ENCODE data around the gene FAM163A. TPM values are rescaled to one million over a fixed set of nuclear protein-coding genes. Genes with fewer than 3 reads are reported as not detected.
"Not testable (repeated sequence)": the region's sequence is repeated elsewhere in the genome, so short reads cannot be mapped to it uniquely, and the experiment has no call there.

FAM163A gene
- total RNA-seq, 1 donor from 2014 or later, result 10.2 TPM

GRCh38 chr1:179831852-179832699 lies 89.0 kb downstream of the FAM163A start:
- no peak for DNase-seq (ENCODE audit: low spot score in 2 of 2, unreplicated experiment in 2 of 2)
- peaks cover under 1% of the 10 kb centered on the region for H3K4me1 Mint-ChIP-seq
- no peaks in the 10 kb centered on the region for H3K27me3 Mint-ChIP-seq (ENCODE audit: low read depth)
- no peak for TF ChIP-seq CTCF (IDR thresholded peaks at IDR 0.05; ENCODE audit: unreplicated experiment)
- H3K27ac Mint-ChIP-seq, result no peak overlapping the region
- no peaks in the 10 kb centered on the region for H3K9me3 Mint-ChIP-seq
- H3K4me3 Mint-ChIP-seq, result no peak overlapping the region
- H3K36me3 Mint-ChIP-seq, result peaks cover 4% of the 10 kb centered on the region

- H3K27me3 Mint-ChIP-seq (ENCODE audit: low read depth), result not testable (repeated sequence)
Observed at GRCh38 chr1:179836686-179837445, 93.8 kb downstream of the FAM163A start.

GRCh38 chr1:179840107-179840506 lies 97.0 kb downstream of the FAM163A start:
- Mint-ChIP-seq H3K4me3 (no peak overlapping the region), H3K36me3 (peaks cover 10% of the 10 kb centered on the region), H3K27me3 (ENCODE audit: low read depth) (no peaks in the 10 kb centered on the region), H3K9me3 (no peaks in the 10 kb centered on the region), H3K4me1 (peaks cover 7% of the 10 kb centered on the region), H3K27ac (no peak overlapping the region)
- no peak for DNase-seq (ENCODE audit: low spot score in 2 of 2, unreplicated experiment in 2 of 2)
- TF ChIP-seq CTCF (IDR thresholded peaks at IDR 0.05; ENCODE audit: unreplicated experiment), result no peak

More at GRCh38 chr1:179836686-179837445, 93.8 kb downstream of the FAM163A start:
- not testable (repeated sequence) for H3K4me3 Mint-ChIP-seq; H3K36me3 Mint-ChIP-seq; DNase-seq (ENCODE audit: low spot score in 2 of 2, unreplicated experiment in 2 of 2); H3K9me3 Mint-ChIP-seq; H3K27ac Mint-ChIP-seq; H3K4me1 Mint-ChIP-seq

- H3K27ac Mint-ChIP-seq, result no peak overlapping the region
- no peaks in the 10 kb centered on the region for H3K27me3 Mint-ChIP-seq (ENCODE audit: low read depth)
- no peak overlapping the region for H3K4me3 Mint-ChIP-seq
- TF ChIP-seq CTCF (IDR thresholded peaks at IDR 0.05; ENCODE audit: unreplicated experiment), result no peak
- peaks cover 39% of the 10 kb centered on the region for H3K36me3 Mint-ChIP-seq
- DNase-seq (ENCODE audit: low spot score in 2 of 2, unreplicated experiment in 2 of 2), result no peak
- H3K4me1 Mint-ChIP-seq, result no peaks in the 10 kb centered on the region
- no peaks in the 10 kb centered on the region for H3K9me3 Mint-ChIP-seq
Observed at GRCh38 chr1:179848233-179848632, 105.1 kb downstream of the FAM163A start.

- Mint-ChIP-seq H3K4me1 (no peaks in the 10 kb centered on the region), H3K27me3 (ENCODE audit: low read depth) (no peaks in the 10 kb centered on the region), H3K4me3 (no peak overlapping the region), H3K9me3 (no peaks in the 10 kb centered on the region), H3K36me3 (peaks cover 44% of the 10 kb centered on the region), H3K27ac (no peak overlapping the region)
- TF ChIP-seq CTCF (IDR thresholded peaks at IDR 0.05; ENCODE audit: unreplicated experiment), result no peak
- DNase-seq (ENCODE audit: low spot score in 2 of 2, unreplicated experiment in 2 of 2), result no peak
Observed at GRCh38 chr1:179853102-179853501, 110.0 kb downstream of the FAM163A start.

GRCh38 chr1:179855831-179856230 lies 112.7 kb downstream of the FAM163A start:
- not testable (repeated sequence) for H3K4me3 Mint-ChIP-seq; H3K4me1 Mint-ChIP-seq; H3K9me3 Mint-ChIP-seq; DNase-seq (ENCODE audit: low spot score in 2 of 2, unreplicated experiment in 2 of 2); H3K27me3 Mint-ChIP-seq (ENCODE audit: low read depth); H3K27ac Mint-ChIP-seq
- peaks cover 28% of the 10 kb centered on the region for H3K36me3 Mint-ChIP-seq
